C4-2B (cell line): Measurements from ENCODE around the gene RBM39.

Source experiments
- H3K27ac ChIP-seq: fragments of 450-650 bp; 2 replicates; pipeline ENCODE4 v1.5.1; 2017
- ZFX ChIP-seq: fragments of 450-650 bp; IDR thresholded peaks from 2 replicates; pipeline ENCODE4 v1.6.1; 2017
- TF ChIP-seq, protein P1 (sequence below): fragments of 450-650 bp; conservative IDR thresholded peaks from 2 replicates; pipeline ENCODE4 v1.5.1; 2017; ENCODE audit warnings: mild to moderate bottlenecking

The RBM39 gene

DNA sequence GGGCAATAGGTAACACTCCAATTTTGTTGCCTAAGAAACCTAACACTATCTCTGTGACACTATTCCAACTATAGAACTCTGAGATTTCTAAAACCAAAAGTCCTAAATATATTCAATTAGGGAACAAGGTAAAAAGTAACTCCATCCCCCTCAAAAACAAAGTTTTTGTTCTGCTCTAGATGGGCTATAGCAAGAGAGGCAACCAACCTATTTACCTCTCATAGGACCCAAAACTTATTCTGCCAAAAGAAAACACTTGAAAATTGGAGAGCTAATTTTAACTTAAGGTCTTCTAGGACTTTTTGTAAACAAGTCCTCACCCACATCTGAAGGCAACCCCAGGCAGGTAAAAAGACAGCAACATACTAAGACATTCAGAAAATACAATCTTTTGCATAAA, 7.7 kb downstream of the RBM39 start:
- TF ChIP-seq, protein P1, sequence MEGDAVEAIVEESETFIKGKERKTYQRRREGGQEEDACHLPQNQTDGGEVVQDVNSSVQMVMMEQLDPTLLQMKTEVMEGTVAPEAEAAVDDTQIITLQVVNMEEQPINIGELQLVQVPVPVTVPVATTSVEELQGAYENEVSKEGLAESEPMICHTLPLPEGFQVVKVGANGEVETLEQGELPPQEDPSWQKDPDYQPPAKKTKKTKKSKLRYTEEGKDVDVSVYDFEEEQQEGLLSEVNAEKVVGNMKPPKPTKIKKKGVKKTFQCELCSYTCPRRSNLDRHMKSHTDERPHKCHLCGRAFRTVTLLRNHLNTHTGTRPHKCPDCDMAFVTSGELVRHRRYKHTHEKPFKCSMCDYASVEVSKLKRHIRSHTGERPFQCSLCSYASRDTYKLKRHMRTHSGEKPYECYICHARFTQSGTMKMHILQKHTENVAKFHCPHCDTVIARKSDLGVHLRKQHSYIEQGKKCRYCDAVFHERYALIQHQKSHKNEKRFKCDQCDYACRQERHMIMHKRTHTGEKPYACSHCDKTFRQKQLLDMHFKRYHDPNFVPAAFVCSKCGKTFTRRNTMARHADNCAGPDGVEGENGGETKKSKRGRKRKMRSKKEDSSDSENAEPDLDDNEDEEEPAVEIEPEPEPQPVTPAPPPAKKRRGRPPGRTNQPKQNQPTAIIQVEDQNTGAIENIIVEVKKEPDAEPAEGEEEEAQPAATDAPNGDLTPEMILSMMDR, result no peak
- TF ChIP-seq ZFX, result no peak
- no peak overlapping the region for H3K27ac ChIP-seq

DNA sequence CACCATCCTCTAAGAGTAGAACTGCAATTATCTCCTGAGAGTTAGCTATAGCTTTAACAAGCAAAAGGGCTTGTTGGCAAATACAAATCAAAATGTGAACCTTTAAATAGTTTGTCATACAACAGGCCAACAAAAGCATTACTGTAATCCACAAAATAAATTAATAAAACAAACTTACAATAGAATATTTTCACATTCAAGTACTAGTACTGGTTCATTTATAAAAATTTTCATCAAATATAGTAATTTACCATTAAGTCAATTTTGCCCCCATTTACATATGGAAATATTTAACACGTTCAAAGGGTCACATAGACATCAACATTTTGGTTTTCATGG, 9.4 kb downstream of the RBM39 start:
- TF ChIP-seq, protein P1, result no peak
- no peak for TF ChIP-seq ZFX
- H3K27ac ChIP-seq, result no peak overlapping the region

GRCh38 chr20:35731862-35732643, 10.0 kb downstream of the RBM39 start:
- H3K27ac ChIP-seq, result no peak overlapping the region
- TF ChIP-seq ZFX, result no peak

GRCh38 chr20:35731469-35731788, 10.6 kb downstream of the RBM39 start:
- TF ChIP-seq ZFX, result no peak
- TF ChIP-seq, protein P1, result no peak
- H3K27ac ChIP-seq, result no peak overlapping the region

DNA sequence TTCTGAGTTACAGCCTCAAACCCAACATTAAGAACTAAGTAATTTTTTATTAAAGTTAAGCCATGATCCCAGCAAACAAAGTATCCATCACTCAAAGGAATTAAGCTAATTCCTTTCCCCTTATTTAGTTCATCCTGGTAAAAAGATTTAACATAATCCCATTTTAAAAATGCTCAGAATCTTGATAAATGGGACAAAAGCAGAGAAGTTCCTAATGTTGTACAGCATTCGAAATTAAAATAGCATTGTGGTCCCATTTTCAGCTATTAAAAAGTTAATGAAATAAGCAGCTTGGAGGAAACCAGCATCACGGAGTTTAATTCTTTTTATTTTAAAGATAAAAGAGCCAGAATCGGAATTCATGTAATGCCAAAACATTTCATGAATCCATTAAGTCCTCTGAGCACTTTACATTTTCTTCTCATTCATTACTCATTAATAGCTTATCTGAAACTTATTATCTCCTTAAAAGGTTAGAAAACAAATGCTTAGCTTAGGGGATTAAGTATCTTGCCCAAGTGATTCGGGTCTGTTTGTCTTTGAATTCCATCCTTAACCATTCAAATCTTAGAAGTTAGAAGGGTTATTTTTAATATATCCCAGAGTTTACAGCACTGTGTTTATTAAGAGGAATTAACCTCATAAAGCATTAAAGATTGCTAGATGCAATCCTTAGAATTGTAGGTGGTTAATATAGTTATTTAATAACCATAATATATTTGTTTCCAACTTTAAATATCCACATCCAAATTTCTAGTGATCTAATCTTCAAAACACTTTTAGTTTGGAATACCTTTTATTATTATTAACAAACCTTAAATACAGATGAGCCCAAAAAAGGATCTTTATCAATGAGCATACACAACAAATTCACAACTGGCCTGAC, 11.2 kb downstream of the RBM39 start:
- TF ChIP-seq, protein P1, result no peak
- no peak for TF ChIP-seq ZFX
- H3K27ac ChIP-seq, result no peak overlapping the region

- H3K27ac ChIP-seq, result no peak overlapping the region
Observed at GRCh38 chr20:35729836-35730582, 12.1 kb downstream of the RBM39 start.

DNA sequence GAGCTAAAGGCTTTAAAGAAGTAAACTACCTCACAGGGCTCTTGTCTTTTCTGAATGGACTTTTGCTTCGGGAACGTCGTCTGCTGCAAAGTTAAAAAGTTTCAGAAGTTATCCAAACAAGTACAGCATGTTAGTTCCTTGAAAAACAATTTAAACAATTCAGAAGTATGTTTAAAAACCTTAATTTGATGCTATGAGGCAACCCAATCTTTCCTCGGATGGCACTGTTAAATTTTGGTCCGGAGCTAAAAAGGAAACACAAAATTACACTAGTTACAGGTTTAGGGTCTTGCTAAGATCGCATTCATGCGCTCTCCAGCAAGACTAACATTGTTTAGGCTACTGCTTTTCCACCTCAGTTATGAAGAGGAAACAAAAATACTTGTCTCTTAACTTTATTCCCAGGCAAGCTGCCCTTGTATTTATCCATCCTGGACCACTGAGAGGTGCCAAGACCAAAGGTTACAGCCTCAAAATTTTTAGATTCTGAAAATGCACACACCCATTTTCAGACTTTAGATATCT, 12.7 kb downstream of the RBM39 start:
- TF ChIP-seq, protein P1, result no peak
- no peak for TF ChIP-seq ZFX

More at GRCh38 chr20:35729836-35730582, 12.1 kb downstream of the RBM39 start:
- no peak for TF ChIP-seq ZFX
- TF ChIP-seq, protein P1, result no peak

More for the DNA sequence above, 12.7 kb downstream of the RBM39 start:
- H3K27ac ChIP-seq, result no peak overlapping the region
